ENCODE measurements around the gene MAP1B. TPM values are rescaled to one million over a fixed set of nuclear protein-coding genes. Genes with fewer than 3 reads are reported as not detected.

MAP1B gene
- total and polyA plus RNA-seq, 2 experiments from 2014 or later: 82.4 to 115 TPM

DNA sequence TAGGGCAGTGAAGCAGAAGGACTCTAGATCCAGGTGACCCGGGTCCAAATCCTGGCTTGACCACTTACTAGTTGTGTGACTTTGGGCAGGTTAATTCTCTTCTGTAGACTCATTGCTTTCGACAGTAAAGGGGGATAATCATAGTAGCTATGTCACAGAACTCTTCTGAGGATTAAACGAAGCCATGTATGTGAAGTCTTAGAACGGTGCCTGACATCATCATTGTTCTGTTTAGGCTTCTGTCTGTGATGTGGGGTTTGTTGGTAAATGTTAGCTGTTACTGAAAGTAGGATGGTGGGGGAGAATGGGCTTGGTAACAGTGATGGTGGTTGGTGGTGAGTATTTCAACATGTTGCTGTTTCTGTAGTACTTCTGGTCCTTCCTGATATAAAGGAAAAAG is 73.7 kb downstream of the MAP1B start:
- no peak overlapping the region for H3K27ac ChIP-seq
- no peak overlapping the region for H3K4me3 ChIP-seq
- H3K79me2 ChIP-seq: no peaks in the 10 kb centered on the region
- H3K27me3 ChIP-seq: no peaks in the 10 kb centered on the region
- H3K9me2 ChIP-seq (replicated peaks; ENCODE audit: insufficient read depth): no peaks in the 10 kb centered on the region
- no peaks in the 10 kb centered on the region for H3K9me3 ChIP-seq (ENCODE audit: low read depth)
- no peaks in the 10 kb centered on the region for H4K20me1 ChIP-seq (ENCODE audit: insufficient read depth, poor library complexity, severe bottlenecking)
- TF ChIP-seq, protein P1, sequence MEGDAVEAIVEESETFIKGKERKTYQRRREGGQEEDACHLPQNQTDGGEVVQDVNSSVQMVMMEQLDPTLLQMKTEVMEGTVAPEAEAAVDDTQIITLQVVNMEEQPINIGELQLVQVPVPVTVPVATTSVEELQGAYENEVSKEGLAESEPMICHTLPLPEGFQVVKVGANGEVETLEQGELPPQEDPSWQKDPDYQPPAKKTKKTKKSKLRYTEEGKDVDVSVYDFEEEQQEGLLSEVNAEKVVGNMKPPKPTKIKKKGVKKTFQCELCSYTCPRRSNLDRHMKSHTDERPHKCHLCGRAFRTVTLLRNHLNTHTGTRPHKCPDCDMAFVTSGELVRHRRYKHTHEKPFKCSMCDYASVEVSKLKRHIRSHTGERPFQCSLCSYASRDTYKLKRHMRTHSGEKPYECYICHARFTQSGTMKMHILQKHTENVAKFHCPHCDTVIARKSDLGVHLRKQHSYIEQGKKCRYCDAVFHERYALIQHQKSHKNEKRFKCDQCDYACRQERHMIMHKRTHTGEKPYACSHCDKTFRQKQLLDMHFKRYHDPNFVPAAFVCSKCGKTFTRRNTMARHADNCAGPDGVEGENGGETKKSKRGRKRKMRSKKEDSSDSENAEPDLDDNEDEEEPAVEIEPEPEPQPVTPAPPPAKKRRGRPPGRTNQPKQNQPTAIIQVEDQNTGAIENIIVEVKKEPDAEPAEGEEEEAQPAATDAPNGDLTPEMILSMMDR (IDR thresholded peaks at IDR 0.05; ENCODE audit: poor library complexity): no peak
- TF ChIP-seq EZH2 (IDR thresholded peaks at IDR 0.05; ENCODE audit: borderline replicate concordance) (no peak), EZH2phosphoT487 (IDR thresholded peaks at IDR 0.05; ENCODE audit: low read depth, severe bottlenecking, unreplicated experiment) (no peak)
- H3K4me2 ChIP-seq: no peak overlapping the region
- H3K36me3 ChIP-seq (replicated peaks; ENCODE audit: insufficient read depth, low read depth): no peaks in the 10 kb centered on the region
- 78% methylated on average over 4 of the region's 4 CpGs for WGBS (ENCODE audit: low lambda C conversion rate, missing lambda C conversion rate)
- H3K4me1 ChIP-seq (ENCODE audit: insufficient read depth): no peaks in the 10 kb centered on the region
- no peak for DNase-seq (ENCODE audit: low spot score)
- no peak overlapping the region for H2AFZ ChIP-seq

GRCh38 chr5:72182686-72183085 is 75.4 kb downstream of the MAP1B start:
- no peaks in the 10 kb centered on the region for H3K36me3 ChIP-seq (replicated peaks; ENCODE audit: insufficient read depth, low read depth)
- no peaks in the 10 kb centered on the region for H3K79me2 ChIP-seq
- whole genome bisulfite sequencing (ENCODE audit: low lambda C conversion rate, missing lambda C conversion rate): 96% methylated on average over 7 of the region's 7 CpGs
- no peak overlapping the region for H3K4me2 ChIP-seq
- H4K20me1 ChIP-seq (ENCODE audit: insufficient read depth, poor library complexity, severe bottlenecking): no peaks in the 10 kb centered on the region
- no peaks in the 10 kb centered on the region for H3K9me3 ChIP-seq (ENCODE audit: low read depth)
- H3K27me3 ChIP-seq: no peaks in the 10 kb centered on the region
- H3K4me1 ChIP-seq (ENCODE audit: insufficient read depth): no peaks in the 10 kb centered on the region
- TF ChIP-seq, protein P1 (IDR thresholded peaks at IDR 0.05; ENCODE audit: poor library complexity): no peak
- TF ChIP-seq EZH2 (IDR thresholded peaks at IDR 0.05; ENCODE audit: borderline replicate concordance) (no peak), EZH2phosphoT487 (IDR thresholded peaks at IDR 0.05; ENCODE audit: low read depth, severe bottlenecking, unreplicated experiment) (no peak)
- no peak overlapping the region for H3K4me3 ChIP-seq
- H3K9me2 ChIP-seq (replicated peaks; ENCODE audit: insufficient read depth): no peaks in the 10 kb centered on the region
- DNase-seq (ENCODE audit: low spot score): no peak
- H3K27ac ChIP-seq: no peak overlapping the region
- H2AFZ ChIP-seq: no peak overlapping the region

GRCh38 chr5:72183101-72183520 is 75.8 kb downstream of the MAP1B start:
- Histone ChIP-seq H3K27me3 (no peaks in the 10 kb centered on the region), H3K79me2 (no peaks in the 10 kb centered on the region), H3K36me3 (replicated peaks; ENCODE audit: insufficient read depth, low read depth) (no peaks in the 10 kb centered on the region), H3K9me2 (replicated peaks; ENCODE audit: insufficient read depth) (no peaks in the 10 kb centered on the region), H3K27ac (no peak overlapping the region), H3K4me3 (no peak overlapping the region), H4K20me1 (ENCODE audit: insufficient read depth, poor library complexity, severe bottlenecking) (no peaks in the 10 kb centered on the region), H2AFZ (no peak overlapping the region), H3K4me2 (no peak overlapping the region), H3K4me1 (ENCODE audit: insufficient read depth) (no peaks in the 10 kb centered on the region), H3K9me3 (ENCODE audit: low read depth) (no peaks in the 10 kb centered on the region)
- WGBS (ENCODE audit: low lambda C conversion rate, missing lambda C conversion rate): 92% methylated on average over 7 of the region's 7 CpGs
- TF ChIP-seq EZH2 (IDR thresholded peaks at IDR 0.05; ENCODE audit: borderline replicate concordance): no peak
- DNase-seq (ENCODE audit: low spot score): no peak

DNA sequence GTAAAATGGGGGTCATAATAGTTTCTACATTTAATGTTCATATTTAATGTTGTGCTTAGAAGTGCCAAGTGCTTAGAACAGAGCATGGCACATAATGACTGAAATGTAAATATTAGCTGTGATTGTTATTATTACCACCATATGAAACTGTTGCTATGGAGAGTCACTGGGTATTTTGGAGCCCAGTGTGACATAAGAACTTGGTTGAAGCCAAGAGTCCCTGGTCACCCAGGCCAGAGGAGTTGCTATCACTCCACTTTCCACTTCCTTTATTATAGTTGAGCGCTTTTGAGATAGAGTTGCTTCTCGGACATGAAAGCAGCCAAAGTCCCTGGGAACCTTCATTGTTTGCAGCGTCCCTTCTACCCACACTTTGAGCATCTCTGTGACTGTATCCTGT is 77.1 kb downstream of the MAP1B start:
- H3K9me3 ChIP-seq (ENCODE audit: low read depth): no peaks in the 10 kb centered on the region
- H3K9me2 ChIP-seq (replicated peaks; ENCODE audit: insufficient read depth): no peaks in the 10 kb centered on the region
- H3K4me1 ChIP-seq (ENCODE audit: insufficient read depth): no peaks in the 10 kb centered on the region
- no peaks in the 10 kb centered on the region for H3K79me2 ChIP-seq
- H3K4me3 ChIP-seq: no peak overlapping the region
- H3K4me2 ChIP-seq: no peak overlapping the region
- no peaks in the 10 kb centered on the region for H4K20me1 ChIP-seq (ENCODE audit: insufficient read depth, poor library complexity, severe bottlenecking)
- H2AFZ ChIP-seq: no peak overlapping the region
- DNase-seq (ENCODE audit: low spot score): no peak
- TF ChIP-seq EZH2 (IDR thresholded peaks at IDR 0.05; ENCODE audit: borderline replicate concordance) (no peak), EZH2phosphoT487 (IDR thresholded peaks at IDR 0.05; ENCODE audit: low read depth, severe bottlenecking, unreplicated experiment) (no peak)
- TF ChIP-seq, protein P1 (IDR thresholded peaks at IDR 0.05; ENCODE audit: poor library complexity): no peak
- no peak overlapping the region for H3K27ac ChIP-seq
- H3K36me3 ChIP-seq (replicated peaks; ENCODE audit: insufficient read depth, low read depth): no peaks in the 10 kb centered on the region
- WGBS (ENCODE audit: low lambda C conversion rate, missing lambda C conversion rate): 95% methylated on average over 3 of the region's 3 CpGs
- H3K27me3 ChIP-seq: no peaks in the 10 kb centered on the region

Measured in hepatocyte (in vitro differentiated cells).